VCaP (cell line): ENCODE measurements around the gene MYMK.
A peak's percentile ranks its signal among the peaks of the same experiment; 100 is the strongest.

Experiments used
- H3K27ac ChIP-seq: fragments of 450-650 bp; 2 replicates; pipeline ENCODE4 v1.5.1; 2017
- TF ChIP-seq, protein P1 (sequence below): fragments of 450-650 bp; conservative IDR thresholded peaks from 2 replicates; pipeline ENCODE4 v1.5.1; 2017; ENCODE audit warnings: mild to moderate bottlenecking, moderate library complexity

Gene MYMK, protein sequence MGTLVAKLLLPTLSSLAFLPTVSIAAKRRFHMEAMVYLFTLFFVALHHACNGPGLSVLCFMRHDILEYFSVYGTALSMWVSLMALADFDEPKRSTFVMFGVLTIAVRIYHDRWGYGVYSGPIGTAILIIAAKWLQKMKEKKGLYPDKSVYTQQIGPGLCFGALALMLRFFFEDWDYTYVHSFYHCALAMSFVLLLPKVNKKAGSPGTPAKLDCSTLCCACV

DNA sequence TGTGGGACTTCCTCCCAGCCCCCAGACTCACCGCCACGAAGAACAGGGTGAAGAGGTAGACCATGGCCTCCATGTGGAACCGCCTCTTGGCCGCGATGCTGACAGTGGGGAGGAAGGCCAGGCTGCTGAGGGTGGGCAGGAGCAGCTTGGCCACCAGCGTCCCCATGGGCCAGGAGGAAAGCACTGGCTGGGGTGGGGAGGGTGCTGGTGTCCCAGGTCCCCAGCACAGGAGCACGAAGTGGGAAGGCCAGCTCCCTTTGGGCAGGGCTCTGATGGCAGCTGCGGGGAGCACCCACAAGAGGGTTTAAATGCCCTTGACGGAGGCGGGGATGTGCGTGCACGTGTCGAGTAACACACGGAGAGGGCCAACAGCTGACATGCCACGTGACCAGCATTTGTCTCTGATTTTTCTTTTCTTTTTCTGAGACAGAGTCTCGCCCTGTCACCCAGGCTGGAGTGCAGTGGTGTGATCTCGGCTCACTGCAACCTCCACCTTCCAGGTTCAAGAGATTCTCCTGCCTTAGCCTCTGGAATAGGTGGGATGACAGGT, at the start of gene MYMK:
MYMK (minus strand) TSS at position 281 of the 550 bp plus-strand sequence; CDS start at position 166, 115 bp downstream.
- H3K27ac ChIP-seq = no peak within 1 kb of the TSS
- TF ChIP-seq, protein P1, sequence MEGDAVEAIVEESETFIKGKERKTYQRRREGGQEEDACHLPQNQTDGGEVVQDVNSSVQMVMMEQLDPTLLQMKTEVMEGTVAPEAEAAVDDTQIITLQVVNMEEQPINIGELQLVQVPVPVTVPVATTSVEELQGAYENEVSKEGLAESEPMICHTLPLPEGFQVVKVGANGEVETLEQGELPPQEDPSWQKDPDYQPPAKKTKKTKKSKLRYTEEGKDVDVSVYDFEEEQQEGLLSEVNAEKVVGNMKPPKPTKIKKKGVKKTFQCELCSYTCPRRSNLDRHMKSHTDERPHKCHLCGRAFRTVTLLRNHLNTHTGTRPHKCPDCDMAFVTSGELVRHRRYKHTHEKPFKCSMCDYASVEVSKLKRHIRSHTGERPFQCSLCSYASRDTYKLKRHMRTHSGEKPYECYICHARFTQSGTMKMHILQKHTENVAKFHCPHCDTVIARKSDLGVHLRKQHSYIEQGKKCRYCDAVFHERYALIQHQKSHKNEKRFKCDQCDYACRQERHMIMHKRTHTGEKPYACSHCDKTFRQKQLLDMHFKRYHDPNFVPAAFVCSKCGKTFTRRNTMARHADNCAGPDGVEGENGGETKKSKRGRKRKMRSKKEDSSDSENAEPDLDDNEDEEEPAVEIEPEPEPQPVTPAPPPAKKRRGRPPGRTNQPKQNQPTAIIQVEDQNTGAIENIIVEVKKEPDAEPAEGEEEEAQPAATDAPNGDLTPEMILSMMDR = no peak

DNA sequence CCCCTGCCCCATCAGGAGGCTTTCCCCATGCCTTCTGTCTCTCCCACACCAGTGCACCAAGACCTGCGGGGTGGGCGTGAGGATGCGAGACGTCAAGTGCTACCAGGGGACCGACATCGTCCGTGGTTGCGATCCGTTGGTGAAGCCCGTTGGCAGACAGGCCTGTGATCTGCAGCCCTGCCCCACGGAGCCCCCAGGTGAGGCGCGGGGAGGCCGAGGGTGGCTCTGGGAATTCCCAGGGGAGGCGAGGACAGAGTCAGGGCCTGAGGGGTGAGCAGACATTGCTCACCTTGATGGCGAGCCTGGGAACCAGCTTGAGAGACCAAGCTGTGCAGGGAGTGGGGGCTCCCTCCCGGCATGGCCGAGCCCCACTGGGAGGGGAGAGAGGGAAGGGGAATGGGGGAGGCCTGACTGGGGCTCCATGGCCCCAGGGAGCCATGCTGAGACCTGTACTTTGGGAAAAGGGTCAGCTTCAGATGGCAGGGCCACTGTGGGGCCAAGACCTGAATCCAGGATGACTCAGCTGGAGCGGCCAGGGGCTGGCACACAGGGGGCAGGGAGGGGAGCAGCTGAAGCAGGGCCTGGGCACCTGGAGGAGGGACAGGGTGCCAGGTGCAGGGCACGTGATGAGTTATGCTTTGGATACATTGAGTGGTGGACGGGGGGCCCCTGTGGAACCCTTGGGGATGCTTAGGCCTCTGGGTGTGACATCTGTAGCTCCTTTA, 49.2 kb upstream of the MYMK start:
- no peak overlapping the region for H3K27ac ChIP-seq
- TF ChIP-seq, protein P1 = no peak

DNA sequence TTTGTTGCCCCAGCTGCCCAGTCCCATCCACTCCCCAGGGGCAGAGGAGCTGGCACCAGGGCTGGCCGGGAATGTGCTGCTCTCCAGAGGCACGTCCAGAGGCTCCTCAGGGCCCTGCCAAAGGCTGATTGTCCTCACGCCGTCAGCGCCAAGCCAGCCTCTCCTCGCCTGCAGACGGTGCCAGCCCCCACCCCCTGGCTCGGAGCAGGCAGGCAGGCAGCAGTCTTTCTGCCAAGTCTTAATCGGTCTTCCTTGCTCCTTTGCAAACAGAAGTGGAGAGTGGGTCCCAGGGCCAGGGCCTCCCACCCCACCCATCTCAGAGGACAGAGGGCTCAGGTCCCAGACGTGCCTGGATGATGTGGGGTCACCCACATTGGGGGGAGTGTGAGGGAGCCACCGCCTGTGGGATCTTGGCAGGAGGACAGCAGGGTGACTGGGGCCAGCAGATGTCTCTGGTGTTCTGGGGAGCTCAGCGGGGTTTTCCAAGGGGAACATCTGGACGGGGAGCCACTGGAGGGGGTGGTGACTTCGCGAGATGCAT, 48.1 kb upstream of the MYMK start:
- peak overlapping the region; percentile 42 for H3K27ac ChIP-seq

DNA sequence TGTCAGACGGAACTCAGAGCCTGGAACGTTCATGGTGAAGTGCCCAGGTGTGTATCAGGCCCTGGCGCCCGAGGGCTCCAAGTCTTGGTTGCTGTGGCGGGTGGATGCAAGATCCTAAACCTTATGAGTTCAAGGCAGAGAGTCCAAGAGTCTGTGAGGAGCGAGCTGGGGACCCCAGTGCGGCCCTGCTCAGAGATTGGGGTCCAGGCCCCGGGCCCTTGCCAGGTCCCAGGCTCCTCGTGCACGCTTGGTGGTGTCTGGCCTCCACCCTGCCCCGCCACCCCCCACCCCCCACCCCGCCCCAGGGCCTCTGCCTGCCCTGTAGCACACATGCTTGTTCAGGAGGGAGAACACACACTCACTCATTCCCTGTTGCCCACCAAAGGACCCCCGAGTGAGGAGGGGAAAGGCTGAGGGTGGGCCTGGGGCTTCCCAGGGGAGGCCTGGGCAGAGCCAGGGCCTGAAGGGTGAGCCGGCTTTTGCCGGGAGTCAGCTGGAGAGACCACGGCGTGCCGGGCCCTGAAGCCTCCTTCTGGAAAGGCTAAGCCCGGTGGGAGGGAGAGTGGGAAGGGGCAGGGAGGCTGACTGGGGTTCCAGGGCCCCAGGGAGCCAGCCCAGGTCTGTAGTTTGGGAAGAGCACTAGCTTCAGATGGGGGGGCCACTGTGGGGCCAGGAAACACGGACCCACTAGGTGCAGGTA, 47.3 kb upstream of the MYMK start:
- H3K27ac ChIP-seq = peak overlapping the region; percentile 42
- TF ChIP-seq, protein P1 = no peak

More for the DNA sequence above, 48.1 kb upstream of the MYMK start:
- TF ChIP-seq, protein P1 = no peak

DNA sequence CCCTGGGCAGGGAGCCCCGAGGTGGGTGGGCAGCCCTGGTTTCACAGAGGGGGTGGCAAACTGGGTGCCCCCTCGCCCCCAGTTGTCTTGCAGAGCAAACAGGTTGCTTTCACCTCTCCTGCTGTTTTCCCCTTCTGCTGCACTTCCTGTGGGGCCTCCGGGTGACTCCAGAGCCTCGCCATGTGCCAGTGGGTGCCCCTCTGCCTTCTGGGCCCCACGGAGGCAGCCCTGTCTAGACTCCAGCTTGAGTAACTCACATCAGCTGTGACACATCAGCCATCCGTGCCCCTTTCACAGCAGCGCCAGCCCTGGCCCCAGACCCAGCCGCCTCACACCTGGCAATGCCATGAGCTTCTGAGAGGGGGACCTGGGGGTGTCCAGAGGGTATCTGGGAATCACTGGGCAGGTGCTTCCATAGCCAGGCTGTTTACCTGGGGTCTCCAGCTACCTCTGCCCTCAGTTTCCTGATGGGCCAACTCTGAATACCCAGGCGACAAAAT, 46.7 kb upstream of the MYMK start:
- TF ChIP-seq, protein P1 = no peak

DNA sequence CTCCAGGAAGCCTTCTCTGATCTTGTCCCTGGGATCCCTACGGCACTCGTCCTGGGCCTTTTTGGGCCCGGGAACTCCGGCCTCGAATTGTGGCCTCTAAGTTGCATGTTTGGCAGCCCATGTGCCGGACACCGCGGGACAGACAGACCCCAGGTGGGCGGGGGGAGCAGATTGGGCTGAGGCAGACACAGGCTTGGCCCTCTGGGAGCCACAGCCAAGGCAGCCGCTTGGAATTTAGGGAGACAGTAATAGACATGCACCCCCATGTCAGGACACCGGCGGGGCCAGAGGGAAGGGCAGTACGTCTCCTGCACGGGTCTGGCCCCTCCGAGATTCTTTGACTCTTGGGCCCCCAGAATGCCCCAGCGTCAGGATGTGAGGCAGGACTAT, 45.9 kb upstream of the MYMK start:
- TF ChIP-seq, protein P1 = no peak
- H3K27ac ChIP-seq = no peak overlapping the region

More for the DNA sequence above, 46.7 kb upstream of the MYMK start:
- no peak overlapping the region for H3K27ac ChIP-seq
